Erythroblast (primary cell): ENCODE measurements around the gene ATP5PD.

Experiments
- GATA1 ChIP-seq: IDR thresholded peaks from 2 replicates; pipeline ENCODE4 v1.6.1; 2011; ENCODE audit warnings: low read depth, mild to moderate bottlenecking, control low read depth, low read length, moderate library complexity
- POLR2A ChIP-seq: IDR thresholded peaks from 2 replicates; pipeline ENCODE4 v1.6.1; 2011; ENCODE audit warnings: mild to moderate bottlenecking, low read length

DNA sequence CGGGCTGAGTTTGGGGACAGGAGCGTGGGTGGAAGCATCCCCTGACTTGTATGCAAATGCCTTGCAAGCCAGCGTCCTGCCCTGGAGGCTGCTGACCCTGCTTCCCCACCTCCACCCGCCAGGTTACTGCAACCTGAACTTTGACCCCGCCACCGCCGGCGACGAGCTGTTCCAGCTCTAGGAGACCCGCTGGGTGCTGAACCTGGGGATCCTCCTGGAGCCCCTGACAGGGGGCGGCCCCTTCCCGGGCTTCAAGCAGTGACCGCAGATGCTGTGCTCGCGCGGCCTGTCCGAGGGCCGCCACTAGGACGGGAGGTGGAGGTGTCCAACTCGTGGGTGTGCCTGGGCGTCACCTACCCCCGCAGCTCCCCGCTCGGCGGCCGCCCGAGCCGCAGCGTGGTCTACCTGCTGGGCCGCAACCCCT is 30.3 kb upstream of the ATP5PD start:
- no peak for TF ChIP-seq POLR2A
- TF ChIP-seq GATA1: no peak
